ENCODE measurements around the gene DLGAP1.
A peak's percentile ranks its signal among the peaks of the same experiment; 100 is the strongest.

DLGAP1 gene

DNA sequence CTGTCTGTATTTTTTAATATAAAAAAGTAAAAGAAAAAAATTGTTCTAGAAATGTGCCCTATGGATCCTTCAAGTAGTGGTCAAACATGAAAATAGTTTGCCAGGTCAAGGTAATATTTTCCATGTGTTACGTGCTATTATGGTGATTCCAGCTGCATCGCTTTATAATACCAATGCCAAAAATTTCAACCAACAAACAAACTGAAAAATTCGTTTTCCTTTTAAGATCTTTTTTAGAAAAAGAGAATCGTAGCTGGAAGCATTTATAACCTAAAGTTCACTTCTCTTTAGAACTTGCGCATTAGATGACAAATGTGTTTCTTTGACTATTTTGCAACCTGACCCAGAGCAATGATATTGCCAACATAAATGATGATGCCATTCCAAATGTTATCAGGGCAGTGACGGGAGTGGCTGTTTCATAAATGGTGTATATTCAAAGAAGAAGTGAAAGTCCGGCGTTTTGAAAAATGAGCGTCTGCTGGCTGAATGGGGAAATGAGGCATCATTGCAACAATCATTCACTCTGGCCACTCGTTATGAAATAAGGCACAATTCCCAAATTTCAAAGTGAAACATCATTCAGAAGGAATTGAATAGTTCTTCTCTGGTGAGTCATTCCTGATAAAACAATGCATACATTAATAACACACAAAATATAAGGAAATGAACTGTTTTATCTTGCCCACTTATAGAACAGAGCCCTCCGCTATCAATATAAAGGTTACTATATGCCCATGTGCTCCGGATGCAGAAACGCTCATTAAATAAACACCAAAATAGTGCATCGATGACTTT, 707.7 kb downstream of the DLGAP1 start:
- DNase-seq, result no peak

DNA sequence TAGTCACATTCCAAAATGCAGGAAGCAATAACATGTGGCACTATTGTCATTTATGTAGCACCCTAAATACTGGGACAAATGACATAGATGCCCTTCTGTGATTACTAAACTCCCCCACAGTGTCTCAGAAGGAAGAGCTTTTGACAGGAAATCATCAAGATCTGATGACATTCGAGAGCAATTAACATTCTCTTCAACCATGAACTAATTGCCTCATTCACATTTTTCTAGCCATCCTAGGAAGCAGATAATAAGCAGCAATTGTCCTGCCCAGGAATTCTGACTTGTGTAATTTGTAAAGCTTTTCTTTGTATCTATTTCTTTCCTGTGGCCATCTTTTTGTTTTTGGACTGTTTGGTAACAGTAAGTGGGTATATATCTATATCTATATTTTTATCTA, 712.6 kb downstream of the DLGAP1 start:
- no peak for DNase-seq

DNA sequence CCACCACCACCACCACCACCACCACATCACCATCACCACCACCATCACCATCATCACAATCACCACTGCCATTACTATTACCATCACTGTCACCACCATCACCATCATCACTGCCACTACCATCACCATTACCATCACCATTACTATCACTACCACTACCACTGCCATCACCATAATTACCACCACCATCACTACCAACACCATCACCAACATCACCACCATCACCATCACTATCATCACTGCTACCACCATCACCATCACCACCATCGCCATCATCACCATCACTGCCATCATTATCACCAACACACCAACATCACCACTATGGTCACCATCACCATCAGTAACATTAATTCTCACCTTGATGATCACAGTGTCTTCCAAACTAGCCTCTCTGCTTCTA, 713.8 kb downstream of the DLGAP1 start:
- DNase-seq, result no peak

DNA sequence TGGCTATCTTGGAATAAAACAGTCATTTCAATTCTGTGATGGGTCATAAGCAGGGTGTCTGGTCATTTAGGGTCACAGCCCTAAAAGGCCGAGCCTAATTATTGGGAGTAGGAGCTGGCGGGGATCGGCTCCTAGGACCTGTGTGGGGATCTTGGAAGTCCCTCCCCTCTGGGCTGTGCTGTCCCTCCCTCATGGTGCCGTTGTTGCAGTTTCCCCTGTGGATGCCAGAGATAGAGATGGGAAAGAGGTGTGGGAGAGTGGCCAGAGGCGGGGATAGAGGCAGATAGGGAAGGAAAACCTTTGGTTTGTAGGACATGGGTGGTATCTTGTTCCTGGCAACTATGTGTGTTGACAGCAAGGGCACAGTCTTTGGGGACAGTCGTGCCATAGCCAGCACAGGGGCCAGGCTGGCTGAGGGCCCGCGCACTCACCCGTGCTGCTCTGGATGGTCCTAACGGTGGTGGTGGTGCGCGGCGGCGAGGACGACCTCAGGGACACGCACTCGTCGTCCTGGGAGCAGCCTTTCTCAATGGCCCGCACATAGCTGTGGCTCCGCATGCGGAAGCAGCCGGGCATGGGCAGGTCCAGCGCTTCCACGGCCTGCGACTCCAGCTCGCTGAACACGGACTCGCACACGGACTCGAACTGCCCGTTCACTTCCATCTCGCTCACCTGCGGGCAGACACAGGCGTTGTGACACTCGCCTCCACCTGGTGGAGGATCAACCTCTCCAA, 726.2 kb downstream of the DLGAP1 start:
- DNase-seq, result no peak

DNA sequence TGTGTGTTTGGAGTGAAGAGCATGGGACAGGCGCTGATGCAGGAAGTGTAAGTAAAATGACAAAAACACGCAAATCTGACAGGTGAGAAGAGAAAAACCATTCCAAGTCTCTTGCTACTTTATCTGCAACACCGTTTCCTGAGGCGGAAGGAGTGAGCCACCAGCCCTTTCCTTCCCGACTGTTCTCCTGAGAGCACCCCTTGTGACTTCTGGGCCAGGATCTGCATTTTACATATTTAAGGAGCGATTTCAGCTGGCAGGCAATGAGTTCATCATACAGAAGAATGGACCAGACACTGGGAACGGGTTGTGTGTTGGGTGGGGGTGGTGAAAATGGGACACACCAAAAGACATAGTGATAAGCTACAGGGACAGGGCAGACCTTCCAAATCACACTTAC, 727.8 kb downstream of the DLGAP1 start:
- no peak for DNase-seq

DNA sequence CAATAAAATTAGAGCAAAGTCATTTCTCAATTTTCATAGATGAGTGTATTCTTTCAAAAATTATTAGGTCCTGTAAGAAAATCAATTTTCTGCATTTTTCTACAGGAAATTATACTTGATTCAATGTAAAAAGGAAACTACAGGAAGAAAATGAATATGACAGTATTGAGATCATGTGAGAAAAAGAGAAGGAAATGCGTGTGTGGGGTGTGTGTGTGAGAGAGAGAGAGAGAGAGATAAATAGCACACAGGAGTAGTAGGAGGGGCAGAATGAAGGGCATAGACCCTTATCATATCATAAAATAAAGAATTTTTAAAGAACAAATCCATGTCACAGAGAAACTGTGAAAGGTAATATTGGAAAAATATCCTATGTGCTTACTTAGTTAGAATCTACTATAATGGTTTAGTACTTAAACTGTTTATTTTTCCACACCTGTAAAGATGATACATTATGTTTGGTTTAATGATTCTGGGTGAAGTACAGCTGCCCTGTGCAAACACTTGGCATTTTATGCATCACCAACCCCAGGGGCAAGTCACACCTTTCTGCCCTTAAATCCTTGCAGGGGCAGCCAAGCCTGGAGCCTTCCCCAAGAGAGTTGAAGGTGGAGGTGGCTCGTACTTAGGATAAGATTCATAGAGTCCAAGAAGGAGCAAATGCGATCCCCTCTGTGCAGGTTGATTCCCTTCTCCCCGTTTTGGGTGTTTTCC, 728.7 kb downstream of the DLGAP1 start:
- DNase-seq, result peak; percentile 40

DNA sequence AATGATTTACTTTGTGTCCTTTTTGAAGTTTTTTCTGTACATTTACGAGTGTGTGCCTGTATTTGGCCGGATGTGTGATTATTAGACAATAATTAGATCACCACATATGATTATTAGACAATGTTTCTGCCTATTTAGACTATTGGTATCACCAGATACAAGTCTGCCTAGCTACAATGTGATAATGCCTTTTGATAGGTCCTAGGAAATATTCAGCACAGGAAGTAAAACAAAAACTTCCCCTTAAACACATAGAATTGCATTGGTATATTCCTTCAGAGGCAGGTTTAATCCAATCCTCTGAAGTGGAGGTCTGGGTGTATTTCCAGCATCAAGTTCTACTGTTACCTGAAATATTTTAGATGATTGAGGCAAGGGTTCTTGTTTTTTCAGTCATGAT, 730.0 kb downstream of the DLGAP1 start:
- DNase-seq, result no peak

DNA sequence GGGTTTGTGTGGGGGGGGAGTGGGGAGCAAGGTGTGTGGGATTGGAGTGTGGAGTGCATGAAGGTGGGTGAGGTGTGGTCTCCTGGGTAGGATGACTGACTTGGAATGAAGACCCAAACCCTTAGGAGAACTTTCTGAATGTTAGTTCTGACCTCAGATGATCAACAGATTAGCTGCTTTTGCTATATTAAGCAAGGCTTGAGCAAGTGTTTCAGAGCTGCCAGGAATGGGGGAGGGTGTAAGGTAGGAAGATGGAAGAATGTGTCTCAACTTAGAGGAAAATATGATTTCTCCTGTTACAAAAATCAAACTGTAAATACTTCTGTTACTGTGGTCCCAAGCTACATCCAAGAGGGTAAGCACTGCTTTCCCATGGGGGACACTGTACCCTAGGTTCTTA, 731.6 kb downstream of the DLGAP1 start:
- no peak for DNase-seq

DNA sequence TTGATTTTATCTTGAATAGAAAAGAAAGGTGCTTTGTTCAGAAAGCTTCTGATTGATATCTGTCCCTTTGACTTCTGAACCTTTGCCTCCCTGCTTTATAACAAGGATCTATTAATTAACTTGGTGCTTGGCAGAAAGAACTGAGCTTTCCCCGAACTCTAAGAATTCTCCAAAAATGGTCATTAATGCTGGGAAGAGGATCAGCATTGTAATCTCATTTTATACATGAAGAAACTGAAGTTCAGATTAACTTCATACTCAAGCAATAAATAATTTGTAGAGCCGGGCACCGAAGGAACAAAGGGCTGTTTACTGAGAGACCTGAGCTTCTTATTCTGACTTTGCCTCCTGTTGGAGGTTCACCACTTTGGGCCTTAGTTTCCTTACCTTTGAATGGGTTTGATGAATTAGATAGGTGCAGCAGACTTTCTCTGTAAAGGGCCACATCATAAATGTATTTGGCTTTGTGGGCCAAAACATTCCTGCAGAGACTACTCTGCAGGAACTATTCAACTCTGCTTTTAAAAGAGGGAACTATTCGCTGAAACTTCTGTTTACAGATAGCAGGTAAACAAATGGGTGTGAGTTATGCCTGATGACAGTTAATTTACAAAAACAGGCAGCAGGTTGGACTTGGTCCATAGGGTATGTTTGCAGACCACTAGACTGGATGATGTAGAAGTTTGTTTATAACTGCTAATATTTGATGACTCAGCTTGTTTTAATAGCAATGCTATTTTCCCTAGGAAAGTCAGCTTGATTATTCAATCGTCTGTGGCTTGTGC, 732.3 kb downstream of the DLGAP1 start:
- no peak for DNase-seq

DNA sequence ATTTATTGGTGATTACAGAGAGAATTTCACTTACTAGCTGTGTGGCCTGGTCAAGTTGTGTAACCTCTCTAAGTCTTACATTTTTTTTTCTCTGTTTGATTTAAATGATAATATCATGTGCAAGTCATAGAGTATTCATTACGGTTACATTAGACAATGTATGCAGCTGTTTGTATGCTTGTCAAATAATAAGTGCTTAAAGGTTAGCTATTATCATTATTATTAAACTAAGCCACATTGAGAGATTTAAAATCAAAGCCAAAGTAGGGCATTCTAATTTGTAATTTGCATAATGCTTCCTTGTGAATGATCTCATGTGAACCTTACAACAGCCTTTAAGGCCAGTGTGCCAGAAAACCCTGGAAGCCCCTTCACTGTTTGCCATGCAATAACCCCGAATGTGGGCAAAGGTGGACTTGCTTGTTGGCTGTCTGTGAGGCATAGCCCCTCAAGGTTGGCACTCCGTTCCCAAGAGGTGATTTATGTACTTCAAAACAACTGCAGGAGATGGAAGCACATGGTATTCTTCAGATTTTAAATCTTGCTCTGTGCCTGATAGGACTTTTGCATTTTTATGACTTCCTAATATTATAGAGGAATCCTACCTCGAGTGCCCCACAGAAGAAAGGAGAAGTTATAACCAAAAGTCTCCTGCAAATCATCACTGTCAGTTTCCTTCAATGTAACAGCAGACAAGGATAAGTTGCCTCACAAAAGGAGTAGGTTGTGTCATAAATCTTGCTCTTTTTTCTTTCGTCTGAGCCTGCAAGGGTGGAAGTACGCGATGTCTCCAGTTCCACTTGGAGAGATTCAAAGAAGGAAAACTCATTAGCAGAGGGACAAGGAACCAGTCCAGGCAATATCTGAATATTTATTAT, 733.1 kb downstream of the DLGAP1 start:
- DNase-seq, result no peak

DNA sequence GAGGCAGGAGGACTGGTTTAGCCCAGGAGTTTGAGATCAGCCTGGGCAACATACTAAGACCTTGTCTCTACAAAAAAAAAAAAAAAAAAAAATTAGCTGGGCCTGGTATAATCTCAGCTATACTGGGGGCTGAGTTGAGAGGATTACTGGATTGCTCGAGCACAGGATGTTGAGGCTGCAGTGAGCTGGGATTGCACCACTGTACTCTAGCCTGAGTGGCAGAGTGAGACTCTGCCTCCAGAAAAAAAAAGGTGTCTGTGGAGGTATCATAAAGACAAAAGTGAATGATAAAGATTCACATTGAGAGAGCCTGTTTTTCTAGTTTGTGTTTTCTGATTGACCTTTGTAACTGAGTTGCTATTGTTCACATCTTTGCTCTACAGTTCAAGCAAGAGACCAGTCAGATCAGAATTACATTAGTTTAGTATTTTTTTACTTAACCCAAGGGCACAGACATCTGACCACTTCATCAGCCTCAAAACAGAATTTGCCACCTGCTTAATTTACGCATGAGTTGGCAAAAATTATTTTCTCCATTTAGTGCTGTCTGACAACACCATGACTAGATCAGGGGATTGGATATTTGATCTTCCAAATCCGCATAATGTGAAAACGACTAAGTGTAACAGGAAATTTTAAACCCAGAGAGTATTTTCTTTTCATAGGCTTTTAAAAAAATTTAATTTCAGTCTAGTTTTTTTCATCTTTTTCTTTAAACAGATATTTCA, 734.1 kb downstream of the DLGAP1 start:
- peak; percentile 42 for DNase-seq

DNA sequence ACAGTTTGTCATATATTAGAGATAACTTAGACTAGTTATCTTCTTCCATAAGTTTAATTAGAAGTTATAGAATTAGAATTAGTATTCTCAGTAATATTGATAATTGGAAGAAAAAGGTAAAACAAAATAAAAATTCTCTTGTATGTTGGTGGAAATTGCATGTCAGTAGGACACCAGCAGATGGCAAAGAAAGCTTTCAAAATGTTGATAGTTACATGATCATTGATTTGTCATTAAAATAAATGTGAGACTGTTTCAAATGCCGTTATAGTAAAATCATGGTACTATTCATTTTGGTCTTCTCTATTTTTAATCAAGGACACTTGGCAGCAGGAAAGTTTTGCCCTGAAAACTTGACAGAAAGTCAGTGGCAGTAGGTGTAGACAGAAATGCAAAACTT, 734.9 kb downstream of the DLGAP1 start:
- DNase-seq, result no peak

DNA sequence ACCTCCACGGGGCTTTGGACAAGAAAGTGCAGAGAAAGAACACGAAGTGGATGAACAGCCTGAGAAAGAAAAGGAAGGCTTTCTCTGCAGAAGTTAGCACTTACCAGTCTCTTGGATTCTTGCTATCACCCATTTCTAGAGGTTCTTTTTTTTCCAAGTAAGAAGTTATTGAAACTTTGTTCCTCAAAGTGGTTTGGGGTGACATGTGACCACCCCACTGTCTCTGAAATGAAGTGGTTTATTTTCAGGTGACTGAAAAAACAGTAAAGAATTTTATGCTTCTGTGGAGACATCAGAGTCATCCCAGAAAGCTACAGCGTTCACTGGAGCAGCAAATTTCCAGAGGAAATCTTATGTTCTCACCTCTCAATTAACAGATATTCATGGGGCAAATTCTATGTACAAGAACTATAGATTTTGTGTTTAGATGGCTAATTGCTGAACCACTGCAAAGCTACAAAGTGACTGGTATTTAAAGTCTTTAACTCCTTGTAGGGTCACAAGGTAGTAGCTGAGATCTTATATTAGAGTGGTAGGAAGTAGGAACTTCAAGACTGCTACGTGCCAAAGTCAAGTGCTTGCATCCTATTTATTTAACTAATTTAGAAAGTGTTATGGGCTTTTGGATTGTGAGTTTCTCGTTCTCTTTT, 737.6 kb downstream of the DLGAP1 start:
- no peak for DNase-seq

DNA sequence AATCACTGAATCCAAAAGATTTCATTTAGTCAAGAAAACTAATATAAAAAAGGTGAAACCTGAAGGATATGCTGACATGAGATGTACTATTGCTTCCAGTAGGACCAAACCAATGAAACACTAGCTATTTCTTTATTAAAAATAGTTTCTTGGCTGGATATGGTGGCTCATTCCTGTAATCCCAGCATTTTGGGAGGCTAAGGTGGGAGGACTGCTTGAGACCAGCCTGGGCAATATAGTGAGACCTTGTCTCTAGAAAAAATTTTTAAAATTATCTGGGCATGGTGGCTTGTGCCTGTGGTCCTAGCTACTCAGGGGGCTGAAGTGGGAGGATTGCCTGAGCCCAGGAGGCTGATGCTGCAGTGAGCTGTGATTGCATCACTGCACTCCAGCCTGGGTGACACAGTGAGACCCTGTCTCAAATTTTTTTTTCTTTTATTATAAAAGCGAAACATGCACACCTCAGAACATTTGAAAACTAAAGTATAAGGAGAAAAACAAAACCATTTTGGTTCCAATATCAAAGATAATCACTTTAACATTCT, 738.9 kb downstream of the DLGAP1 start:
- DNase-seq, result no peak

DNA sequence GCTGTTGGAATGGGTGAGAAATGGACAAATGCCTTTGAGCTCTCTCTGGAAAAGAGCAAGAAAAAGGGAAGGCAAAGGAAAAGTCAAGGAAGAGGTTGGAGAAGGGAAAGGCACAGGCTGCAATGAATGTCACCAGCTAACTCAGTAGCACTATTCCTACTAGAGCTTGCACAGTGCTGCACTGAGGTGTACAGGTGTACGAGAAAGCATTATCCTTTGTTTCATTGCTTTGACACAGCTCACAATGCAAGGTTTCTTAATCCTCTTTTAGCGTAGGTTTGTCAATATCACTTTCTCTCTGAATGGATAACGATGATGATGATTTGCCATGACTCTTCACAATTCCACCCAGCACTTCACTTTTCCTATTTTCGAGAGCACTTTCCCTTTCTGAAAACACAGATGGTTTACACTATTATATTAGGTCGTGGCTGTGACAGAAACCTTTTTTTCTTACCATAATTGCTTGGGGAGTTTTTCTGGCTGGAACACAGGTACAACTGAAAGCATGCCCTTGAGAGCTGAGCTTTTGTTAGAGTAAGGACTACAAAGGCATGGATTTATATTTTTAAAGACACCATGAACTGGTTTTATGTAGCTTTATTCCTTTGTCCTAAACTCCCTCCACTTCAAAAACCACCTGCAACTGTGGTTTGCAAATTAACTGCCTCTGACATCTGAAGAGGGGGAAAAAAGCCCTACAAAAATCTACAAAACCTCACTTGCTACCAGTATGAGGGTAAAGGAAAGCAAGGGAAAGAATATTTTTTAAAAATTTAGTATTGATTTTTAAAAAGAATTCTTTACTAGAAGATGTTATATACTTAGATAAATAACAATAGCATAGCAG, 739.7 kb downstream of the DLGAP1 start:
- no peak for DNase-seq

DNA sequence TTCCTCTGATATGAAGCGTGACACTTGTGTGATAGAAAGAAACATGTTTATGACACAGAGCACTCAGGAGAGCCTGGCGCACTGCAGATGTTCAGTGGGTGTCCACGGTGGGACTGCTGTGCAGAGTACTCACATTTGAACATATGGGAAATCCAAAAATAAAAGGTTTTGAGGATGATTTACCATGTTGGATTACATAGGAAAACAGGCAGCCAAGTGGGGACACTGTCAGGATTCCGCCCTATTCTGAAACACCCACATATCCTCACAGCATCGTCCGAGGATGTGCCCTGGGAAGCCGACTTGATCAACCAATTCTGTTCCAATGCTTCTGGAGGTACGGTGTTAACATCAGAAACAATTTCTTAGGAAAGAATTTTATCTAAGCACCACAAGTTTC, 741.4 kb downstream of the DLGAP1 start:
- no peak for DNase-seq

DNA sequence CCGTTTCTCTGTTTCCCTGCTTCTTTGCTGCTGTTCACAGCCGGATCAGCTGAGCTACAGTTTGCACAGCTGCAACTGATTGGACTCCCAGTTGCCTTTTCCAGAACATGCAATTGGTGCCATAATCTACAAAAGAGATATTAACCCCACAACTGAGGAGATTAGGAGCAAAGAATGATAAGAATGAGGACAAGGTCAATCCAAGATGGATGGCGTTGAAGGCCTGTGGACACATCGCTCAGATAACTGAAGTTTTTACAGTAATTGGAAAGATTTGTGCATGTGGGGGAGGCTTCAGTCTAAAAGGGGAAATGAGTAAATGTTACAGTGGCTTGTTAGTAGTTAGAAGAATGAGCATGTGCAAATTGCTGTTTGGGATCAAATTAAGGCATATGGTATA, 741.9 kb downstream of the DLGAP1 start:
- DNase-seq, result no peak

DNA sequence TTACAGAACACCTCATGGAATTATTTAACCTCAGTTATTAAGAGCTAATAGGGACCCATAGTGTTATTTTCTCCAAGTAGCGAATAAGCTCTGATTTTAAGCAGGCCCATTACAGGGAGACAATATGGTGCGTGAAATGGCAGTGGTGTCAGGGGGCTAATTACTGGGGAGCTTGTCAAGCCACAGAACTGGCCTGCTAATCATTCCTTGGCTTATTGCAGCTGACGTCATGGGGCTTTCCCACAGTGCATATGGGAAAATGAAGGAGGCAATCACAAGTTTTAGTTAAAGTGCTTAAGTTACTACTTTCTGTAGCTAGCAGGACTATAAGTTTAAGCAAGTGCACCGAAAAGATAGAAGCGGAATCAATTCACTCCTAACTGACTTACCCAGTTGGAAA, 742.6 kb downstream of the DLGAP1 start:
- no peak for DNase-seq

DNA sequence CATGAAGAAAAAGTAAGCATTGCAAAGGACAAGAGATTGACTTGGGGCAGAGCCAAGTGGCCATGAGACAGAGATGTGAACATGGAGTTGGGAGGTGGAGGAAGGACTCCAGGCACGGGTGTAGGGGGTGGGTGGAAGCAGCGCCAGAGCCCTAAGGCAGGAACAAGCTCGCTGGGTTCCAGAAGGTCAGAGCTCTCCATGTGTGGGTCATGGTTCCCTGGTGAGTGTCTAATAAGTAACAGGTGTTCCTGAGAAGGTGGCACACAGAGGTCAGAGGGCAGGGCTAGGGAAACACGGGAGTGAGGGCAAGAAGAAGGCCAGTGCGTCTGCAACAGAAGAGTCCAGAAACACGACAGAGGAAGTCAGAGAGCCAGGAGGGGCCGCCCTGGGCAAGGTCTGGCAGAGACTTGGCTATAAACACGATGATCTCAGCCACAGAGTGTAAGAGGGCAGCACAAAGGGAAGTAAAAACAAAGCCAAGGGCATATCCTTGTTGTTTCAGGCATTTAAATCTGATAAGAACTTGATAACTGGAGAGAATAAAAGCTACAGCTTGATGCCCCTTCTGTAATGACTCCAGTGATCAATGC, 744.3 kb downstream of the DLGAP1 start:
- no peak for DNase-seq

All from NCI-H510A (cell line).